GDM1 (cell line): Measurements from ENCODE around the gene MRPL34.

ENCODE experiments used
- DNase-seq: peaks from one replicate; lab custom pipeline; 2025; lab: John Stamatoyannopoulos, UW

The MRPL34 gene

DNA sequence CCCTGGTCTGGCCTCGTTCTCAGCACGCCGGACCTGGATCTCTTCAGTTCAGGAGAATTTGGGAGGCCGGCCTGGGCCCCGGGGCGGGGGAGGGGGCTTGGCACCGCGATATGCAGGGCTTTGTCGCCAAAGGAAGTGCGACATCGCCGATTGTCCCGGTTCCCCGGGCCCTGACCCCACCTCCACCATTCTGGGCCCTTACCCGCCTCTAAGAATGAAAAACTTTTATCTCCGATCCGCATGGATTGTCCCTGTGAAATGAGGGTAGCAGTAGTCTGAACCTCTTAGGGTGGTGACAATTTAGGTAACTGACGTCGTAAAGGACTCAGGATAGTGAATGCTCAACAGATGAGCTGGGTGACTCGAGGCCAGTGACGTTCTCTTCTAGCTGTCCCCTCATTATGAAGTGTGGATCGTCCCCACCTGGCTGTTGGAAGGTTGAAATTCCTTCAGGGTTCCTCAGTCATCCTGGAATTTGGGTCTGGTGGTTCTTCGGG lies 4.3 kb downstream of the MRPL34 start:
- no peak for DNase-seq

- no peak for DNase-seq
These were observed 6.0 kb downstream of the MRPL34 start for GRCh38 chr19:17311455-17312188.

DNA sequence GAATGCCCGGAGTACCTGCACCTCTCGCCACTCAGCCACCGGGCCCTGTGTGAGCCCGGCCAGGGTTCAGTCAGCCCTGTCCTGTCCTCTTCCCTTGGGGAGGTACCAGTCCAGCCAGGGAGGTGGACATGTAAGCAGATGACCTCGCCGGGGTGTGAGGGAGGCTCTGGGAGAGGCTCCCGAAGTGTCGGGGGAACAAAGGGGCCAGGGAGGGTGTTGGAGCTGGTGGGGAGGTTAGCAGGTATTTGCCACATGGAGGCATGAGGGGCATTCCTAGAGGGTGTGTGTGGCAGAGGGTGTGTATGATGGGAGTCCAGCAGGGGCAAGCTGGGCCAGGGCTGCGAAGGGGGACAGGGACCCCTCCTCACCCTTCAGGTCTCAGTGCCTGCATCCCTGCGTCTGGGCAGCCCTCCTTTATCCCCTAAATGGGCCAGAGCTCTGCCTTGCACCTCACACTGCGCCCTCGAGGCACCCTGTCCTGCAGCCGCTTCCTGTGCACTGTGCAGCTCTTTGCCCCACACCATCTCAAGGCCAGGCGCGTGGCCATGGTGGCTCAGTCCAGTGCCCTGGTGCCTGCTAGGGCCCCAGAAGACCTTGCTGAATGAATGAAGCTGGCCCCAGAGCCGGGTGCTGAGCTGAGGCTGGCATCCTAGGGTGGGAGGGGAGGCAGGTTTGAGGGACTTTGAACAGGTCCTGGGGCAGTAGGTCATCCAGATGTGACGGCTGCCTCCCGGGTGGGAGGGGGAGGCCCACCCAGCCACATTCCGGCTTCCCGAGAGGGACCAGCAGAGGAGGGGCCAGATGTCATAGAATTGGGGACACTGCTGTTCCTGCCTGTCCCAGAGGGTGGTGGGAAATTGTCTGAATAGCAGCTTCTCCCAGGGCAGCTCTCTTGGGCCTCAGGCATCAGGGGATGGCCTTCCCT lies 6.8 kb downstream of the MRPL34 start:
- DNase-seq = no peak

GRCh38 chr19:17314007-17314593 lies 8.4 kb downstream of the MRPL34 start:
- no peak for DNase-seq

DNA sequence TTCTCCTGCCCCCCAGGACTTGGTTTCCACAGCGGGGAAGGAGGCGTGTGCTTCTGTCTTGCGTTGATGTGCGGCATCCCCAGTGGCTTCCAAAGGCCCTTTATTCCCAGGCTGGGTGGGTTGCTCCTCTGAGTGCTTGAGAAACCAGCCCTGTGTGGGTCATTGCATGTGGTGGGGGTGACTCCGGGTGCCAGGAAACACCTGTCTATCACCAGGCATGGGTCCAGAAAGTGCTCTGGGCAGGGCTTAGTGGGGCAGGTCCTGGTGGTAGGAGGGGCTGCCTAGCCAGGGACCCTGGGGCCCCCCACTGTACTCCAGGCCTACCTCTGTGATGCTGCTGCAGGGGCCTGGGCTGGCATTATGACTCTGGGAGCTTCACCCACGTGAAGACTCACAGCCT lies 13.3 kb downstream of the MRPL34 start:
- no peak for DNase-seq

DNA sequence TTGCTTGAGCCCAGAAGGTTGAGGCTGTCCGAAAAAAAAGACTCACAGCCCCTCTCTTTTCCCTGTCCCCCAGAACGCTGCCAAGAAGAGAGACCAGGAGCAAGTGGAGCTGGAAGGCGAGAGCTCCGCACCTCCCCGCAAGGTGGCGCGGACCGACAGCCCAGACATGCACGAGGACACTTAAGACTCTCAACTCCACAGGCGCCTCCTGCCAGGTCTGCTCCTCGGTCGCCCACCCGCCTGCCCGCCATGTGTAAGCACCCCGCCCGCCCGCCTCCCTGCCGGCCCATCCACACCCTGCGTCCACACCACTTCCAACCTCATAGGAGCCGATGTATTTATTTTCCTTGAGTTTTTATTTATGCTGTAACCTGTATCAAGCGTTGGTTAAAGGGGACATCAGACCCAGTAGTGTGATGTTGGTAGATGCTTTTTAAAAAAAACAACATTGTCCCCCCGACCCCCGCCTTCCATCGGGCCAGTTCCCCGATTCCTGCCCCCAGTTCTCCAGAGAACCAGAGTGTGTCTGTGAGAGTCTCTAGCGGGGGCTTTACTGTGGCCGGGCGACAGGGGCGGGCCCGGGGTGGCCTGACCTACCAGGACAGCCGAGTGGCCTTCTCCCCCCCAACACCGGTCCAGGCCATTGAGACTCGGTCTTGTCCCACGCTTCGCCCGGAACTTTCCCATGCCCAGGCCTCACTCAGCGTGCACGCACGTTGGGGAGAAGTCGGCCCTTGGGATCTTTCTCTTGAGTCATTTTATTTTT lies 14.0 kb downstream of the MRPL34 start:
- no peak for DNase-seq

- DNase-seq = no peak
These were observed 14.8 kb downstream of the MRPL34 start for GRCh38 chr19:17320435-17320834.

- no peak for DNase-seq
These were observed 16.2 kb downstream of the MRPL34 start for GRCh38 chr19:17321655-17322489.

DNA sequence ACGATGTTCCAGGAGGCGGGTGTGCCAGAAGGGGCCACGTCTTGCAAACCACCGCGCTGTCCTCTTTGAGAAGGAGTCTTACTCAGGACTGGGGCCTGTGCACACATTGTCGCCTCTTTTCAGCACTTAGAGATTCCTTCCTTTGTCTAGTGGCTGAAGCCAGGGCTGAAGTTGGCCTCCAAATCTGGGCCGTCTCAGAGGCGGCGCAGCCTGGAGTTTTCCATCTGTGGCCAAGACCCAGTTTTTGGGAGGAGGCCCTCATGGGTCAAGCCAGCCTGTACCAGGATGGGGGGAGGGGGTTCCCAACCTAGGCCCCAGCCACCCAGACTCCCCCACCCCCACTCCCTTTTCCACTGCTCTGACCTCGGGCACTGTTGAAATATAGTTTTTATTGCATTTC lies 17.2 kb downstream of the MRPL34 start:
- DNase-seq = no peak

DNA sequence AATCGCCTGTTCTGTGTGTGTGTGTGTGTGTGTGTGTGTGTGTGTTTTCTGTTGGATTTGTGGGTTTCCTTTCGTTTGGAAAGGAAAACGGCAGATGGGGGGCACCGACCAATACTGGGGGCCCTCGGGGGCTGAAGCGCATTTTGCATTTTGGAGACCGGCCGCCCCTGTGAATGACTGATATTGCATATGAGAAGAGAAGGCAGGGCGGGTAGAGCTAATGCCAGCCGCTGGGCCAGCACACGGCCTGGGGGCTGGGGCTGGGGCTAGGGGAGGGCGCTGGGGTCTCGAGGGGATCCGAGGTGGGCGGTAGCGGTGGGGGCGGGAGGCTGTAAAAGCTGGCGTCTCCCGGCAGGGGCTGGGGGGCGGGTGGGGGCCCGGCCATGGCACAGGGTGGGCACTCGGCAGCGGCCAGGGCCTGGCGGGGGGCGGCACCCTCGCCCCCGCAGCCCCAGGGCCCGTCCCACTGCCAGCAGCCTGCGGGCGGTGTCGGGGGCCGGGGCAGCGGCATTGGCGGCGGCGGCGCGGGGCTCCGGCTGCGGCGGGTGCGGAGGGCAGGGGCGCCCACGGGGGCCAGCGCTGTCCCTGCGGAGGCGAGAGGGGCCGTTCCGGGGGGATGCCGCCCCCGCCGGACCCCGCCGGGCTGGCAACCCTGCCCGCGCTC lies 17.8 kb downstream of the MRPL34 start:
- no peak for DNase-seq

GRCh38 chr19:17323964-17324332 lies 18.3 kb downstream of the MRPL34 start:
- no peak for DNase-seq

GRCh38 chr19:17324357-17325114 lies 18.9 kb downstream of the MRPL34 start:
- no peak for DNase-seq

DNA sequence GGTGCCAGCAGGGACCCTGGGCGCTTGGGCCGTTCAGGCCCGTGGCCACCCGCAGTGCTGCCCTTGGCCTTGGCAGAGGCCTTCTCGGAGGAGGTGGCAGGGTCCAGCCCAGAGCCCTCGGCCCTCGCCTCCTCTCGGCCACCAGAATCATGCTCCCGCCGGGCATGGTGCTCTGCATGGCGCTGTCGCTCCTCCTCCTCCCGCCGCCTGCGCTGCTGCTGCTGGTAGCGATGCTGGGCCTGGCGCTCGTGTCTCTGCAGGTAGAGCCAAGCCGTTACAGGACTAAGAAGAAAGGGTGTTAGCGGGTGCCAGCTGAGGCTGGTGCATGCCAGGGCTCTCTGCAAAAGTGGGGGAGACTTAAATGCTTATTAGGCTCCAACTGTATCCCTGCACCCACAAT lies 19.5 kb downstream of the MRPL34 start:
- DNase-seq = no peak

- DNase-seq = no peak
These were observed 20.4 kb downstream of the MRPL34 start for GRCh38 chr19:17325881-17326594.

DNA sequence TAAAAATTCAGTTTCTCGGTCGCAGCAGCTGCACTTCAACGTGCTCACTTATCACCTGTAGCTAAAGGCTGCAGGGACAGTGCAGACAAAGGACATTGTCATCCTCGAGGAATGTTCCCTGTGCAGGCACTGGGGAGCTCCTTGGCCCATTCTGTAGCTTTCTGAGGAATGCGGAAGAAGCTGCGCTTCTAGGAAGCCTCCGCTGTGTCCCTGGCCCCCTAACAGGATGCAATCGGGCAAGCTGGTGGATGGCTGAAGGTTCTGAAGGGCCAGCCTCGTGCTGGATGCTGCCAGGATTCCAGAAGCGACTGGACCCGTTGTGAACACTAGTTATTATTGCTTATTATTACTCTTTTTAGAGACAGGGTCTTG lies 20.9 kb downstream of the MRPL34 start:
- no peak for DNase-seq

- DNase-seq = no peak
These were observed 21.5 kb downstream of the MRPL34 start for GRCh38 chr19:17327068-17327653.

- no peak for DNase-seq
These were observed 22.2 kb downstream of the MRPL34 start for GRCh38 chr19:17327654-17328516.
